ENCODE data around the gene GSG1.
A peak's percentile ranks its signal among the peaks of the same experiment; 100 is the strongest.
"Not testable (repeated sequence)": the region's sequence is repeated elsewhere in the genome, so short reads cannot be mapped to it uniquely, and the experiment has no call there.

The GSG1 gene

DNA sequence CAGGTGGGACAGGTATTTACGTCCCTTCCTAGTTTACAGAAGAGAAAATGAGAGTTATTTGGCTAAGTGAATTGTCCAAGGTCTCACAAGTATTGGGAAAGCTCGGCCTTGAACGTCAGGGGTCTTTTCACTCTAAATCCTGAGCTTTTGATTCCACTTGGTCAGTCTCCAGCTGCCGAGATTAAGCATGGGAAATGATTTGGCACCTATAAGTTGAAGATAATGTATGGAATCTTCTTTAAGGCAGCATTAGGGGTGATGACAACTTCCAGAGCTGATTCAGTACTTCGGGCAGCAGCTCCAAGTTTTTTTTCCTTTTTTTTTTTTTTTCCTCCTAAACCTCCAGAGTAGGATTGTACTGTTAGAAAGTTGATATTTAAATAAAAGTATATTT is 58.6 kb downstream of the GSG1 start:
- Histone ChIP-seq H3K4me3 (peak overlapping the region; percentile 86), H3K9me3 (no peaks in the 10 kb centered on the region; the same call in 1 of the 2 replicates), H4K20me1 (no peaks in the 10 kb centered on the region), H3K4me1 (peaks cover 33% of the 10 kb centered on the region), H3K4me2 (peak overlapping the region; percentile 97), H3K27ac (peak overlapping the region; percentile 81), H3K36me3 (0 out of 2 replicates have a peak, but pooled peaks cover 6% of the 10 kb centered on the region), H3K9ac (peak overlapping the region; percentile 85), H3K27me3 (no peaks in the 10 kb centered on the region)
- no peak for TF ChIP-seq Cebpa-rat (IDR thresholded peaks at IDR 0.05)

DNA sequence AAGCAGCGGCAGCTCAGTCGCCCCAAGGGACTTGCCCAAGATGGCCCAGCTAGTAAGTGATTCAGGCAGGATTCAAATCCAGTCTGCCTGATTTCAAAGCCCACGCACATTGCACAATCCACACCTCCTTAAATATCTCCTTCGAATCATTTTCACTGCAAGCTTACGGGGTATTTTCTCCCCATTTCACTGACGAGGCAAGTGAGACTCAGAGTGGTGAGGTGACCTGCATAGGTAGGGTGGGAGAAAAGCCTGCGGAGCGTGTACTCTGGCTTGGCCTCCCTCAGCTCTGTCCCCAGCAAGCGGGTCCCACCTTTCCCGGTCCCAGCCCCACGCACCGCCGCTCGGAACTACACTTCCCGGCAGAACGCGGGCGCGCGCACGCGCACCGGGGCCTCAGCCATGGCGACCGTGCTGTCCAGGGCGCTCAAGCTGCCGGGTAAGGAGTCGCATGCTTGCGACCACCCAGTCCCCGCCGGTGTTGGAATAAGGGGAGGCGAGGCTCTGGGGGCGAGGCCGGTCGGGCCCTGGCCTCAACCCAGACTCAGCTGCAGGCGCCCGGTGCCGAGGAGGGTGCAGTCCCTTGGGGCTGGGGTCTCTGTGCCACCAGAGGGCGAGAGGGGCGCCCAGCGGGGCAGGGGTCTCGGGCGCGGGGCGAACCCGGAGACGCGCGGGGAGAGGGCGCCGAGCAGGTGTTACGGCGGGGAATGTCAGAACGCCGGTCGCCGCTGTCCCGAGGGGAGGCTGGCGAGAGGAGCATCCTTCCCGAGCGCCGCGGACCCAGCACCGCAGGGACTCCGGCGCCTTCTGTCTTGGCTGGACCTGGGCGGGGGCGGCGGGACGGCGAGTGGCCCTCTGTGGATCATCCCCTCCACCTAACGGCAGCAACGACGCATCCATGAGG is 59.2 kb downstream of the GSG1 start, which contains the start of gene FAM234B:
FAM234B (plus strand) TSS at position 380 of the 904 bp plus-strand sequence; CDS start at position 403, 23 bp downstream.
- no peaks in the 10 kb centered on the region for H3K27me3 ChIP-seq
- 0 out of 2 replicates have a peak, but pooled peaks cover 5% of the 10 kb centered on the region for H3K36me3 ChIP-seq
- peak within 1 kb of the TSS; percentile 81 for H3K27ac ChIP-seq
- peak within 1 kb of the TSS; percentile 85 for H3K9ac ChIP-seq
- TF ChIP-seq Cebpa-rat (IDR thresholded peaks at IDR 0.05): no peak
- H4K20me1 ChIP-seq: no peaks in the 10 kb centered on the region
- peak within 1 kb of the TSS; percentile 97 for H3K4me2 ChIP-seq
- H3K4me1 ChIP-seq: peaks cover 40% of the 10 kb centered on the region
- peak within 1 kb of the TSS; percentile 86 for H3K4me3 ChIP-seq
- no peaks in the 10 kb centered on the region; the same call in 1 of the 2 replicates for H3K9me3 ChIP-seq

- H4K20me1 ChIP-seq: no peaks in the 10 kb centered on the region
Measured at GRCh38 chr12:13042666-13043230, 60.7 kb downstream of the GSG1 start.

DNA sequence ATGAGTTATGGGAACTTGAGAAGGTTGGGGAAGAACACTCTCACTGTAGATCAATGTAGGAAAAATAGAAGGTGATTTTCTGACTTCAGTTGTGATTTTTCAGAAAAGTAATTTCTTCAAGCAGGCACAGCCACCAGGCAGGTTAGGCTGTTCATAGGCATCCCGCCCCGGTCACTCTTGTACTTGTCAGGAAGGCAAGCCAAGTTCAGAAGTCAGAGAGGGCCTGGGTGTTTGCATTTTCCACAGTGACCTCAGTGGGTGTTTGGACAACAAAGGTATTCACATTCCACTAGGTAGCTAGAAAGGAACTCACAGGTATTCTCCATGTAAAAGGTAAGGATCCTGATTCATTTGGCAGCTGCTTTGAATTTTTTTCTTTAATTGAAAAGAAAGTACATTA is 62.2 kb downstream of the GSG1 start:
- no peak overlapping the region for H3K9ac ChIP-seq
- no peak overlapping the region for H3K27ac ChIP-seq
- no peaks in the 10 kb centered on the region for H3K9me3 ChIP-seq
- H3K4me1 ChIP-seq: peaks cover 46% of the 10 kb centered on the region
- H3K36me3 ChIP-seq: no peaks in the 10 kb centered on the region
- TF ChIP-seq Cebpa-rat (IDR thresholded peaks at IDR 0.05): no peak
- no peak overlapping the region for H3K4me2 ChIP-seq
- H4K20me1 ChIP-seq: no peaks in the 10 kb centered on the region
- H3K27me3 ChIP-seq: no peaks in the 10 kb centered on the region
- H3K4me3 ChIP-seq: no peak overlapping the region

More at GRCh38 chr12:13042666-13043230, 60.7 kb downstream of the GSG1 start:
- no peak for TF ChIP-seq Cebpa-rat (IDR thresholded peaks at IDR 0.05)
- no peak overlapping the region for H3K27ac ChIP-seq
- no peak overlapping the region for H3K4me3 ChIP-seq
- no peaks in the 10 kb centered on the region for H3K27me3 ChIP-seq
- peaks cover 46% of the 10 kb centered on the region for H3K4me1 ChIP-seq
- H3K4me2 ChIP-seq: no peak overlapping the region
- H3K9ac ChIP-seq: no peak overlapping the region
- H3K9me3 ChIP-seq: no peaks in the 10 kb centered on the region
- H3K36me3 ChIP-seq: no peaks in the 10 kb centered on the region

GRCh38 chr12:13039328-13039956 is 64.0 kb downstream of the GSG1 start:
- no peaks in the 10 kb centered on the region for H3K9me3 ChIP-seq
- H3K9ac ChIP-seq: no peak overlapping the region
- H3K4me3 ChIP-seq: no peak overlapping the region
- H3K4me2 ChIP-seq: peak overlapping the region; percentile 70
- H3K27ac ChIP-seq: peak overlapping the region; percentile 69
- no peaks in the 10 kb centered on the region for H3K36me3 ChIP-seq
- H4K20me1 ChIP-seq: no peaks in the 10 kb centered on the region
- no peak for TF ChIP-seq Cebpa-rat (IDR thresholded peaks at IDR 0.05)
- no peaks in the 10 kb centered on the region for H3K27me3 ChIP-seq
- peaks cover 31% of the 10 kb centered on the region for H3K4me1 ChIP-seq

GRCh38 chr12:13038491-13039161 is 64.8 kb downstream of the GSG1 start:
- H3K27me3 ChIP-seq: no peaks in the 10 kb centered on the region
- peak overlapping the region; percentile 70 for H3K4me2 ChIP-seq
- H4K20me1 ChIP-seq: no peaks in the 10 kb centered on the region
- H3K27ac ChIP-seq: peak overlapping the region; percentile 69
- H3K4me3 ChIP-seq: no peak overlapping the region
- no peaks in the 10 kb centered on the region for H3K9me3 ChIP-seq
- H3K4me1 ChIP-seq: peaks cover 28% of the 10 kb centered on the region
- no peak overlapping the region for H3K9ac ChIP-seq
- TF ChIP-seq Cebpa-rat (IDR thresholded peaks at IDR 0.05): no peak
- no peaks in the 10 kb centered on the region for H3K36me3 ChIP-seq

DNA sequence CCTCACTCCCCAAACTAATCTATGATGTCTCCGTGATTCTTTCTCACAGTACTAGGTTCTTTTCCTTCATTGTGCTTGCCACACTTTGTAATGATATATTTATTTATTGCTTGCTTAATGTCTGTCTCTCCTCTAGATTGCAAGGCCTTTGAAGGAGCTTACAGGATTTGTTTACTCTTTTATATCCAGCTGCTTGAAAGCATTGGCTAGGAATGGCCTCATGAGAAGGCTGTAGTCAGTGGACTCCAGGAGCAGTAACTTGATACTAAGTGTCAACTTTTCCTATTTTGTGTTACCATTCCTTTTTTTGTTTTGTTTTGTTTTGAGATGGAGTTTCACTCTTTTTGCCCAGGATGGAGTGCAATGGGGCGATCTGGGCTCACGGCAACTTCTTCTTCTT is 66.6 kb downstream of the GSG1 start:
- Histone ChIP-seq H3K27me3 (no peaks in the 10 kb centered on the region), H3K4me3 (no peak overlapping the region), H4K20me1 (no peaks in the 10 kb centered on the region), H3K4me1 (peaks cover 32% of the 10 kb centered on the region), H3K9ac (no peak overlapping the region), H3K27ac (no peak overlapping the region), H3K36me3 (no peaks in the 10 kb centered on the region), H3K4me2 (no peak overlapping the region), H3K9me3 (no peaks in the 10 kb centered on the region)
- TF ChIP-seq Cebpa-rat (IDR thresholded peaks at IDR 0.05): no peak

DNA sequence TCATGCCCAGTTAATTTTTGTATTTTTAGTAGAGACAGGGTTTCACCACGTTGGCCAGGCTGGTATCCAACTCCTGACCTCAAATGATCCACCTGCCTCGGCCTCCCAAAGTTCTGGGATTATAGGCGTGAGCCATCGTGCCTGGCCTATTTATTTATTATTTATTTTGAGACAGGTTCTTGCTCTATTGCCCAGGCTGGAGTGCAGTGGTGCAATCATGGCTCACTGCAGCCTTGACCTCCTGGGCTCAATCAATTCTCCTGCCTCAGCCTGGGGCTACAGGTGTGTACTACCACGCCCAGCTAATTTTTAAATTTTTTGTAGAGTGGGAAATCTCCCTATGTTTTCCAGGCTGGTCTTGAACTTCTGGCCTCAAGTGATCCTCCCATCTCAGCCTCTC is 68.1 kb downstream of the GSG1 start:
- H3K9me3 ChIP-seq, H3K27me3 ChIP-seq, H3K36me3 ChIP-seq, H3K27ac ChIP-seq, H3K4me2 ChIP-seq, H3K9ac ChIP-seq, H3K4me3 ChIP-seq, H4K20me1 ChIP-seq: not testable (repeated sequence)
- peaks cover 24% of the 10 kb centered on the region for H3K4me1 ChIP-seq

All from BLaER1 (cell line).